ENCODE results near the gene SASH1.

GRCh38 chr6:148570456-148570855, 227.8 kb downstream of the SASH1 start:
- TF ChIP-seq, protein P1, sequence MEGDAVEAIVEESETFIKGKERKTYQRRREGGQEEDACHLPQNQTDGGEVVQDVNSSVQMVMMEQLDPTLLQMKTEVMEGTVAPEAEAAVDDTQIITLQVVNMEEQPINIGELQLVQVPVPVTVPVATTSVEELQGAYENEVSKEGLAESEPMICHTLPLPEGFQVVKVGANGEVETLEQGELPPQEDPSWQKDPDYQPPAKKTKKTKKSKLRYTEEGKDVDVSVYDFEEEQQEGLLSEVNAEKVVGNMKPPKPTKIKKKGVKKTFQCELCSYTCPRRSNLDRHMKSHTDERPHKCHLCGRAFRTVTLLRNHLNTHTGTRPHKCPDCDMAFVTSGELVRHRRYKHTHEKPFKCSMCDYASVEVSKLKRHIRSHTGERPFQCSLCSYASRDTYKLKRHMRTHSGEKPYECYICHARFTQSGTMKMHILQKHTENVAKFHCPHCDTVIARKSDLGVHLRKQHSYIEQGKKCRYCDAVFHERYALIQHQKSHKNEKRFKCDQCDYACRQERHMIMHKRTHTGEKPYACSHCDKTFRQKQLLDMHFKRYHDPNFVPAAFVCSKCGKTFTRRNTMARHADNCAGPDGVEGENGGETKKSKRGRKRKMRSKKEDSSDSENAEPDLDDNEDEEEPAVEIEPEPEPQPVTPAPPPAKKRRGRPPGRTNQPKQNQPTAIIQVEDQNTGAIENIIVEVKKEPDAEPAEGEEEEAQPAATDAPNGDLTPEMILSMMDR (IDR thresholded peaks at IDR 0.05; ENCODE audit: low read depth, low read length, poor library complexity, severe bottlenecking), result no peak
- no peak for TF ChIP-seq EZH2phosphoT487 (IDR thresholded peaks at IDR 0.05; ENCODE audit: borderline replicate concordance, low read length)

All from DOHH2 (cell line).